Stimulated activated CD8-positive, alpha-beta memory T cell treated with anti-CD3 and anti-CD28 coated beads, Interleukin-4, amount 100 ng/mL, for 48 hours (primary cell): ENCODE data around the gene FKBP5.

ENCODE experiments used
- DNase-seq: peaks from one replicate; pipeline ENCODE4 v3.0.0-alpha.2; 2020

Gene FKBP5

DNA sequence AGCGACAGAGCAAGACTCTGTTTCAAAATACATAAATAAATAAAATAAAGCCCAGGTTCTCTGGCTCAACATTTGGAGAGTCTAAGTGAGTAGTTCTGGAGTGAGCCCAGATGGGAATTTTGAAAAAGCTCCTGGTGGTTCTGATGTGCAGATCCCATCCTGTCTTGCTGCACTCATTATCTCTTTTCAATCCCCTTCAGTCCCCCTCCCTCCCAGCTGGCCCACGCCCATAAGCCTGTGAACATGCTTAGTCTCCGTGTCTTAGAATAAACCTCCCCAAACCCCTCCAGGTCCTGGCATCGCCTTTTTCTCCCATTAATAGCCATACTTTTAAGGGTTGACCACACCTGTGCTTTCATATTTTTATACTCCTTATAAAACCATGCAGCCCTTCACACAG is 156.6 kb downstream of the FKBP5 start:
- DNase-seq: no peak

DNA sequence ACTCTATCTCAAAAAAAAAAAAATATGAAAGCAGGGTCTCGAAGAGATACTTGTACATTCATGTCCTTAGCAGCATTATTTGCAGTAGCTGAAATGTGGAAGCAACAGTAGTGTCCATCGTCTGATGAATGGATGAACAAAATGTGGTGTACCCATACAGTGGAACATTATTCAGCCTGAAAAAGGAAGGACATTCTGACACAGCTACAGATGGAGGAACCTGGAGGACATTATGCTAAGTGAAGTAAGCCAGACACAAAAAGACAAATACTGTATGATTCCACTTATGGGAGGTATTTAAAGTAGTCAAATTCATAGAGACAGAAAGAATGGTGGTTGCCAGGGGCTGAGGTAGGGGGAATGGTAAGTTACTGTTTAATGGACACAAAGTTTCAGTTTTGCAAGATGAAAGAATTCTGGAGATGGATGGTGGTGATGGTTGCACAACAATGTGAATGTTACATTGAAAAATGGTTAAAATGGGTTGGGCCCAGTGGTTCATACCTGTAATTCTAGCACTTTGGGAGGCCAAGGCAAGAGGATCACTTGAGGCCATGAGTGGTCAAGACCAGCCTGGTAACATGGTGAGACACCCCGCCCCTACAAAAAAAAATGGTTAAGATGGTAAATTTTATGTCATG is 164.2 kb downstream of the FKBP5 start:
- no peak for DNase-seq
